GM06990 (cell line): Measurements from ENCODE around the gene CCDC106.

Source experiments
- DNase-seq: peaks from one replicate; pipeline ENCODE4 v3.0.0-alpha.2; 2011; ENCODE audit not compliant: insufficient read length; ENCODE audit errors: extremely low read depth
- H3K27me3 ChIP-seq: replicated peaks from 2 replicates; pipeline ENCODE4 v1.6.0; 2011; ENCODE audit warnings: low read length; ENCODE audit not compliant: control insufficient read depth, insufficient read depth
- H3K36me3 ChIP-seq: 2 replicates; pipeline ENCODE4 v1.5.1; 2011; ENCODE audit warnings: low read length; ENCODE audit not compliant: control insufficient read depth, insufficient read depth
- H3K4me3 ChIP-seq: replicated peaks from 2 replicates; pipeline ENCODE4 v1.5.1; 2011; ENCODE audit warnings: low read depth, mild to moderate bottlenecking, control low read depth, low read length
- TF ChIP-seq, protein P1 (sequence below): IDR thresholded peaks from 2 replicates; pipeline ENCODE4 v1.5.1; 2011; ENCODE audit warnings: low read length, control low read depth, mild to moderate bottlenecking, inconsistent platforms; ENCODE audit not compliant: insufficient read depth, poor library complexity, severe bottlenecking

CCDC106 gene

GRCh38 chr19:55653651-55654322, 5.8 kb downstream of the CCDC106 start:
- DNase-seq = peak; percentile 98
- peak overlapping the region; percentile 77 for H3K4me3 ChIP-seq
- peaks cover 8% of the 10 kb centered on the region for H3K36me3 ChIP-seq
- TF ChIP-seq, protein P1, sequence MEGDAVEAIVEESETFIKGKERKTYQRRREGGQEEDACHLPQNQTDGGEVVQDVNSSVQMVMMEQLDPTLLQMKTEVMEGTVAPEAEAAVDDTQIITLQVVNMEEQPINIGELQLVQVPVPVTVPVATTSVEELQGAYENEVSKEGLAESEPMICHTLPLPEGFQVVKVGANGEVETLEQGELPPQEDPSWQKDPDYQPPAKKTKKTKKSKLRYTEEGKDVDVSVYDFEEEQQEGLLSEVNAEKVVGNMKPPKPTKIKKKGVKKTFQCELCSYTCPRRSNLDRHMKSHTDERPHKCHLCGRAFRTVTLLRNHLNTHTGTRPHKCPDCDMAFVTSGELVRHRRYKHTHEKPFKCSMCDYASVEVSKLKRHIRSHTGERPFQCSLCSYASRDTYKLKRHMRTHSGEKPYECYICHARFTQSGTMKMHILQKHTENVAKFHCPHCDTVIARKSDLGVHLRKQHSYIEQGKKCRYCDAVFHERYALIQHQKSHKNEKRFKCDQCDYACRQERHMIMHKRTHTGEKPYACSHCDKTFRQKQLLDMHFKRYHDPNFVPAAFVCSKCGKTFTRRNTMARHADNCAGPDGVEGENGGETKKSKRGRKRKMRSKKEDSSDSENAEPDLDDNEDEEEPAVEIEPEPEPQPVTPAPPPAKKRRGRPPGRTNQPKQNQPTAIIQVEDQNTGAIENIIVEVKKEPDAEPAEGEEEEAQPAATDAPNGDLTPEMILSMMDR = peak; percentile 100
- H3K27me3 ChIP-seq = no peaks in the 10 kb centered on the region

DNA sequence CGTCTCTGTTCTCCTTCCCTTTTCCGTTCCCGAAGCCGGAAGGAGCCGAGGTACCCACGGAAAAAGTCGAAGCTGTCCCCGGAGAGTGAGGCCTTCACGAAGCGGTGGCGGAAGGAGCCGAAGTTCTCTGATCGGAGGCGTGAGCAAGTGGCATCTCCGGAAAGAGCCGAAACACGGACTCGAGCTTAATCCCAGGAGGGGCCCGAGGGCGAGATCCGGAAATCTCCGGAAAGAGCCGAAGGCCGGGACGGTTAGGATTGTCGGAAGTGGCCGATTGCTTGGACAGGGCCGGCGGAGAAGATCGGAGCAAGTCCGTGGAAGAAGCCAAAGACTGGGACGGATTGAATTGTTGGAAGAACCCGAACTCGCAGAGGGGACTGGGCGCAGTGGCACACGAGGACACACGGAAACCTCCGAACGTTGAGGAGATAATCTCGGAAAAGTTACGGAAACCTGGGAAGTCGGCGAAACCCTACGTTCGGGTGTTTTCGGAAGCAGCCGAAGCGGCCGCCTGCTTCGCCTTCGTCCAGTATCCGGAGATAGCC, 6.4 kb downstream of the CCDC106 start:
- peak; percentile 95 for DNase-seq
- TF ChIP-seq, protein P1 = no peak
- peak overlapping the region; percentile 77 for H3K4me3 ChIP-seq
- H3K36me3 ChIP-seq = peaks cover 10% of the 10 kb centered on the region
- no peaks in the 10 kb centered on the region for H3K27me3 ChIP-seq

DNA sequence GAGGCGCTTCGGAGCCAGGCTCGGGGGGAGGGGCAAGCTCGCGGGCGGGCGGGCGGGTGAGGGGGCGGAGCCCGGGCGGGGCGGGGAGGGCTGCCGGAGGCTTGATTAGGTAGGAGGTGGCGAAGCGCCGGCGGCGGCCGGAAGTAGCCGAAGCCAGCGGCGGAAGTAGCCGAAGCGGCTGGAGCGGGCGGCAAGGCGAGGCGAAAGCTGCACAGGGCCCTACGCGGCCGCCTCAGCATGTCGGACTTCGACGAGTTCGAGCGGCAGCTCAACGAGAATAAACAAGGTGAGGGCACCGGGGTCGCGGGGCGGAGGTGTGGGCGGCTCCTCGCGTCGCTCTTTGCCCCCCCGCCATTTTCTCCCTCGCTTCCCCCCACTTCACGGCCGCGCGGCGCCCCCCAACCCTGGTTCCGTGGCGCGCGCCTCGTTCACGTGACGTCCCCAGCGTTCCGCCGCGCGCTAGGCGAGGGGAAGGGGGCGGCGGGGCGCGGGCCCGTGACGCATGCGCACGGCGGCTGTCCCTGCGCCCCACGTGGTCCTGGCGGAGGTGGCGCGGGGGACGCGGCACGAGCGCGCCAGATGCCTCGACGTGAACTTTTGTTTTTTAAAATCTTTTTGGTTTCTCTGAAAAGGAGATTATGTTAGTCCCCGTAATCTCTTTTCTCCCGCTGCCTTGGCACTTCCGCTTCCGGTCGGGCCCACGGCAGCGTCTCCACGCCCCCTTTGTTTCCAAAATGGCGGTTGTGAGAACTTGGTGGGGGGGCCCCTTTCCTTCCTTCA, 7.0 kb downstream of the CCDC106 start, which contains the start of gene U2AF2:
Gene U2AF2, plus strand, starts transcription at position 168 of the 780 bp plus-strand sequence. Its CDS starts 70 bp downstream, at position 238.
- peak; percentile 95 for DNase-seq
- H3K27me3 ChIP-seq = no peaks in the 10 kb centered on the region
- TF ChIP-seq, protein P1 = no peak
- peaks cover 17% of the 10 kb centered on the region for H3K36me3 ChIP-seq
- H3K4me3 ChIP-seq = peak within 1 kb of the TSS; percentile 77

- Histone ChIP-seq H3K27me3 (no peaks in the 10 kb centered on the region), H3K36me3 (peaks cover 22% of the 10 kb centered on the region), H3K4me3 (peak overlapping the region; percentile 77)
- DNase-seq = no peak
- TF ChIP-seq, protein P1 = no peak
These were observed 7.6 kb downstream of the CCDC106 start for GRCh38 chr19:55655648-55656040.

DNA sequence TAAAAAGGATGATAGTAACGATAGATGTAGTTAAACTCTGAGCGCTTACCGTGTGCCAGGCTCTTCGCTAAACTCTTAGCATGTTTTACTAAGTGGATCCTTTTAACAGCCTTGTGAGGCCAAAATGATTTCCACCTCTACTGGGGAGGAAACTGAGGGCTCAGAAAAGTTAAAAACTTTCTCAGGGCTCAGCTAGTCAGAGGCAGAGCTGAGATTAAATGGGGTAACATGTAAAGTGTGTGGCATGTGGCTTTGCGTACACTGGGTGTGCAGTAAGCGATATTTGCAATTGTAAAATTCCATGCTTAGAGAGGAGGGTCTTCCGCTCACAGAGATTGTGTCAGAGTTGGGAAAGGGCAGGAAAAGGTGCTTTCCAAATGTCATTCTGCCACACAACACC, 8.5 kb downstream of the CCDC106 start:
- TF ChIP-seq, protein P1 = no peak
- DNase-seq = no peak
- Histone ChIP-seq H3K27me3 (no peaks in the 10 kb centered on the region), H3K36me3 (peaks cover 26% of the 10 kb centered on the region), H3K4me3 (peak overlapping the region; percentile 77)
